Measurements from ENCODE around the gene WDFY2. TPM values are rescaled to one million over a fixed set of nuclear protein-coding genes. Genes with fewer than 3 reads are reported as not detected.

WDFY2 gene
- total RNA-seq, 1 experiment from 2014 or later = 25.7 TPM

GRCh38 chr13:51679616-51680015, 95.4 kb downstream of the WDFY2 start:
- TF ChIP-seq AFF4 (CRISPR knock-in tag; IDR thresholded peaks at IDR 0.05; ENCODE audit: borderline replicate concordance) = no peak
- no peak for TF ChIP-seq MYBL2 (CRISPR knock-in tag; IDR thresholded peaks at IDR 0.05)
- no peak for TF ChIP-seq ATF1 (CRISPR knock-in tag; IDR thresholded peaks at IDR 0.05)
- no peak for TF ChIP-seq ZNF671 (CRISPR knock-in tag; IDR thresholded peaks at IDR 0.05)
- no peak for TF ChIP-seq ZNF416 (CRISPR knock-in tag; IDR thresholded peaks at IDR 0.05)
- TF ChIP-seq ZNF219 (CRISPR knock-in tag; IDR thresholded peaks at IDR 0.05; ENCODE audit: borderline replicate concordance) = no peak
- no peaks in the 10 kb centered on the region for H3K9me3 Mint-ChIP-seq
- DNase-seq (ENCODE audit: low spot score) (no peak), ATAC-seq (no peak)
- H3K27me3 Mint-ChIP-seq (ENCODE audit: low read depth) = no peaks in the 10 kb centered on the region
- H3K4me1 Mint-ChIP-seq = peaks cover 26% of the 10 kb centered on the region
- H3K4me3 Mint-ChIP-seq = no peak overlapping the region
- ChIA-PET CTCF (no interaction called here), POLR2A (no interaction called here)
- no peaks in the 10 kb centered on the region for H3K36me3 Mint-ChIP-seq
- no peak overlapping the region for H3K27ac Mint-ChIP-seq

- ChIA-PET CTCF (interaction anchor here (1.4 kb wide), 1 partner anchor 88 kb away, joined by 3 read pairs; no protein-coding TSS in a partner anchor), POLR2A (no interaction called here)
- H3K36me3 Mint-ChIP-seq = no peaks in the 10 kb centered on the region
- peaks cover 17% of the 10 kb centered on the region for H3K4me1 Mint-ChIP-seq
- no peak overlapping the region for H3K4me3 Mint-ChIP-seq
- ATAC-seq (no peak), DNase-seq (ENCODE audit: low spot score) (no peak)
- no peak overlapping the region for H3K27ac Mint-ChIP-seq
- no peak for TF ChIP-seq OVOL2 (CRISPR knock-in tag; IDR thresholded peaks at IDR 0.05; ENCODE audit: borderline replicate concordance)
- TF ChIP-seq FOXP1 (CRISPR knock-in tag; IDR thresholded peaks at IDR 0.05; ENCODE audit: borderline replicate concordance) = no peak
- TF ChIP-seq RORB (CRISPR knock-in tag; IDR thresholded peaks at IDR 0.05) = no peak
- TF ChIP-seq SP1 (CRISPR knock-in tag; conservative IDR thresholded peaks at IDR 0.05) = no peak
- no peak for TF ChIP-seq ZNF263 (CRISPR knock-in tag; IDR thresholded peaks at IDR 0.05; ENCODE audit: low read depth)
- no peak for TF ChIP-seq GABPB1 (CRISPR knock-in tag; IDR thresholded peaks at IDR 0.05)
- no peak for TF ChIP-seq SMAD4 (CRISPR knock-in tag; IDR thresholded peaks at IDR 0.05)
- TF ChIP-seq MAX (CRISPR knock-in tag; IDR thresholded peaks at IDR 0.05) = no peak
- no peak for TF ChIP-seq GTF2I (CRISPR knock-in tag; conservative IDR thresholded peaks at IDR 0.05)
- TF ChIP-seq NFATC4 (CRISPR knock-in tag; IDR thresholded peaks at IDR 0.05) = no peak
- TF ChIP-seq ATF3 (CRISPR knock-in tag; conservative IDR thresholded peaks at IDR 0.05) = no peak
- TF ChIP-seq ZNF317 (CRISPR knock-in tag; IDR thresholded peaks at IDR 0.05; ENCODE audit: borderline replicate concordance, low read depth) = no peak
- TF ChIP-seq AR (CRISPR knock-in tag; IDR thresholded peaks at IDR 0.05) = no peak
- TF ChIP-seq ZMAT4 (CRISPR knock-in tag; IDR thresholded peaks at IDR 0.05) = no peak
- TF ChIP-seq JUN (CRISPR knock-in tag; IDR thresholded peaks at IDR 0.05) = no peak
- no peak for TF ChIP-seq IRF2 (CRISPR knock-in tag; IDR thresholded peaks at IDR 0.05; ENCODE audit: borderline replicate concordance, low read depth)
- TF ChIP-seq AFF4 (CRISPR knock-in tag; IDR thresholded peaks at IDR 0.05; ENCODE audit: borderline replicate concordance) = no peak
- H3K9me3 Mint-ChIP-seq = no peaks in the 10 kb centered on the region
- no peaks in the 10 kb centered on the region for H3K27me3 Mint-ChIP-seq (ENCODE audit: low read depth)
Observed at GRCh38 chr13:51681037-51681678, 96.9 kb downstream of the WDFY2 start.

All from WTC11 (cell line).